Stimulated activated CD8-positive, alpha-beta memory T cell treated with anti-CD3 and anti-CD28 coated beads, Interleukin-15, amount 100 ng/mL, for 24 hours (primary cell): Measurements from ENCODE around the gene RTP2.

Source experiments
- DNase-seq: peaks from one replicate; pipeline ENCODE4 v3.0.0-alpha.2; 2020; ENCODE audit warnings: low read depth

Gene RTP2

DNA sequence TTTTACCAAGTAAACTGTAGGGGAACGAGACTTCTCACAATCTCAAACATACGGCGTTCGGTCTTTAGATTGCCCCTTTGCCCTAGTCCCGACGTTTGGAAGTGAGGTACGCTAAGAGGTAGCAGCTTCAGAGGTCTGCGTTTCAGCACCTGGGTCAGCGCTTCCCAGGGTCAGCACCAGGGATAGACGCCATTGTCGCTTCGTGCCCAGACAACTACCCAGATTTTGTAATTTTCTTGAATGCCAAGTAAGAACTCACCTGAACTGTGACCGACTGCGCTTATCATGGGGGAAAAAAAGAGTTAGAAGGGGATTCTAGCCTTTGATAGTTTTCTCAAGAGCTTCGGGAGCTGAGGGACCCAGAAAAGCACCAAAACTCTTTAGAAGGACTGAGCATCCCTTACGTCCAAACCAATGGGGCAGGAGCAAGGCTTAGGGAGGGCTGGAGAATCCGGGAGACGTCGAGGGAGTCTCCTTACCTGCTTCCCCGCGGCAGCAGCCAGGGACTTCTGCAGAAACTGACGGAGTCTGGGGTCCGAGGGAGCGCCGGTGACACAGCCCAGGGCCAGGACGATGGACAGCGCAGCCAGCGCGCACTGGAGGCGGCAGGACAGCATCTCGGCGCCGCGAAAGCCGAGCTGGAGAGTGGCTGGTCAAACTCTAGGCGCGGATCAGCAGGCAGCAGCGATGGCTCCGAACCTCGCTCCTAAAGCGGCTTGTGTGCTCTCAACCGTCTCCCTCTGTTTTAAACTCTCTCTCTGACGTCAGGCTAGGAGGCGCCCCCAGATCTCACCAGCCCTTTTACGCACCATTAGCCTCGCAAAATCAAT is 32.5 kb downstream of the RTP2 start, which contains the start of gene SST:
Gene SST (minus strand): TSS at position 720 of the 830 bp plus-strand sequence. CDS start 103 bp downstream, at position 617.
- no peak for DNase-seq

DNA sequence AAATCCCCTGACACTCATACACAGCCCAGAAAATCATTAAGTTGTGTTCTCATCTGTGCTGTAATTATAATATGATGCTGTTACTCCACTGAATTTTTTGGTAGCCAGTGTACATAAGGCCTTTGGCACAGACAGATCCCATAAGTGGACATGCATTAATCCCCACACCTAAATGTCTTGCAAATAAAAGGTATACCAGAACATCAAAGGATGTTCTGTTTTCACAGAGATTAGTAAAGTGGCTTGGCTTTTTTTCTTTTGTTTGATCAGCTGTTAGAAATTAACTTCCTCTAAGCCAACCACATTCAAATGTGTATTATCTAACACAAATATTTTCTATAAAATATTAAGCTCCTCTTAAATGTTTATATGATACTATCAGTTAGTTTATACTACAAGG is 34.8 kb downstream of the RTP2 start:
- no peak for DNase-seq

DNA sequence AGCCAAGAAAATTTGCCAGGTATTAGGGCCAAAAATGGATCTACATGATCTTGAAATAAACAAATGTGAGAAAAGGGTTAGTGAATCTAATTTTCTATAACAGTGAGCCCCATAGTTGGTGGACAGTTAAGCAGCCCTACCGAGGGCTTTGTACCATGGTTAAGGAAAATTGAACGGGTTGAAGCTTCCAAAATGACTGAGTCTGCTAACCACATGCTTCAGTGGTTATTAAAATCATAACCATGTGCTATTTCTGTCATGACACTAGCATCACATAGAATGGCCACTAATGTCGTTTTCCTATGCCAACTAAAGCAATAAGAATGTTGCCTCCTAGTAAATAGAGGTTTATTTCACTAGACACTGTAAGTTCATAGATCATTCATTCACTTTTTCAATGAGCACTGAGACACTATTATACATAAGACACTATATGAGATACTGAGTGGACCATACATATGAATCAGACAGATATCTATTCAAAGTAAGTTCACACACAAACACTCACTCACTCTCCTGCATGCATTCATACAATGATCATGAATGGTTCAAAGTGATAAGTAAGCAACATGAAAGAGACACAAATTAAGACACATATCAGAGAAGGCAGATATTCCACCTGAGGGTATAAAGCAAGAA is 36.5 kb downstream of the RTP2 start:
- no peak for DNase-seq

- DNase-seq: no peak
These were observed 37.3 kb downstream of the RTP2 start for GRCh38 chr3:187665010-187665409.

DNA sequence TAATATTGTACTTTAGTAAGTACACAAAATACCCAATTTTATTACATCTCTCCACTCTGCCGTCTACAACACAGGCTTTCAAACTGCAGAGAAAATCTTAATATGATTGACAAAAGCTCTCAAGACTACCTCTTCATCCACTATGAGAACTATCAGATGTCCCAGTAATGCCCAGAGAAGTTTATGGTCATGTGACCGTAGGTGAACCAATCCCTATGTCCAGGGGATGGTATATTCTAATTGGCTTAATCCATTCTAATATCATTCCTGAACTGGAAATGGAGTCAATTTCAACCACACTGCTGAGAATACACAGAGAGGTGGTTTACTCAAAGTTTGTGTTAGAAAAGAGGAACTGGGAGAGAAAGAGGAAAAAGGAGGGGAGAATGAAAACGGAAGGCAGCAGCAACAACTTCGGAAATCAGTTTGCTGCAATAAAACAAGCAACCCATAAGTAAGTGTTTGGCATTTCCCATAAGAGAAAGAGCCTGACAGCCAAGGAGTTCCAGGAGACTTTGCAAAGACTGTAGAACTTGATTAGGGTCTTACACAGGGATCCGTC is 39.4 kb downstream of the RTP2 start:
- DNase-seq: no peak

DNA sequence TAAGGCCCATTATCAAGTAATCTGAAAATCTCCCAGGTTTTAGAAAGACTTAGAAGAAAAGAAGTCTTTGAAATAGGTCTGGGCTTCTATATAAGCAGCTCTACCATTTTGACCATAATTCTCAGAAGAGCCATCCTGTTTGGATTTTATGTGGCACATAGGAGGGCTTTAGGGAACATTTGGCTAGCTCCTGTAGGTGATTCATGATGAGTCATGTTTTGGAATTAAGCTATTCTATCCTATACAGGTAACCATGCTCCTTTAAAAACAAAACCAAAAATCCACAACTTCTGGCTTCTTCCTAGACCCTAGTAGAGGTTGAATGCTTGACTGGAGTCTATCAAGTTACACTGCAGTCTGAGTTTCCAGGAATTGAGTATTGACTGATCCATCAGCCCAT is 41.1 kb downstream of the RTP2 start:
- DNase-seq: no peak

GRCh38 chr3:187651282-187651681 is 51.1 kb downstream of the RTP2 start:
- DNase-seq: no peak
